ENCODE data around the gene RGMA. TPM values are rescaled to one million over a fixed set of nuclear protein-coding genes. Genes with fewer than 3 reads are reported as not detected.

RGMA gene
- total RNA-seq, 1 donor, result 6.1 TPM

DNA sequence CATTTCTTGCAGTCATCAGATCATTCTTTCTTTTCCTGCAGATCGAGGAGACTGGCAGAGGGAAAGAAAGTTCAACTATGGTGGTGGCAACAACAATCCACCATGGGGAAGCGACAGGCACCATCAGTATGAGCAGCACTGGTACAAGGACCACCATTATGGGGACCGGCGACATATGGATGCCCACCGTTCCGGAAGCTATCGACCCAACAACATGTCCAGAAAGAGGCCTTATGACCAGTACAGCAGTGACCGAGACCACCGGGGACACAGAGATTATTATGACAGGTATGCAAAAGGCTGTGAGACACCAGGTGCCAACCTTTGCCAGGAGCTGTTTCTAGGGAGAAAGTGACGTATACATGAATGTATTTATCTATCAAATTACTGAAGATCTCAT lies 69.0 kb downstream of the RGMA start:
- DNase-seq (ENCODE audit: low read depth), result no peak
- TF ChIP-seq, protein P1, sequence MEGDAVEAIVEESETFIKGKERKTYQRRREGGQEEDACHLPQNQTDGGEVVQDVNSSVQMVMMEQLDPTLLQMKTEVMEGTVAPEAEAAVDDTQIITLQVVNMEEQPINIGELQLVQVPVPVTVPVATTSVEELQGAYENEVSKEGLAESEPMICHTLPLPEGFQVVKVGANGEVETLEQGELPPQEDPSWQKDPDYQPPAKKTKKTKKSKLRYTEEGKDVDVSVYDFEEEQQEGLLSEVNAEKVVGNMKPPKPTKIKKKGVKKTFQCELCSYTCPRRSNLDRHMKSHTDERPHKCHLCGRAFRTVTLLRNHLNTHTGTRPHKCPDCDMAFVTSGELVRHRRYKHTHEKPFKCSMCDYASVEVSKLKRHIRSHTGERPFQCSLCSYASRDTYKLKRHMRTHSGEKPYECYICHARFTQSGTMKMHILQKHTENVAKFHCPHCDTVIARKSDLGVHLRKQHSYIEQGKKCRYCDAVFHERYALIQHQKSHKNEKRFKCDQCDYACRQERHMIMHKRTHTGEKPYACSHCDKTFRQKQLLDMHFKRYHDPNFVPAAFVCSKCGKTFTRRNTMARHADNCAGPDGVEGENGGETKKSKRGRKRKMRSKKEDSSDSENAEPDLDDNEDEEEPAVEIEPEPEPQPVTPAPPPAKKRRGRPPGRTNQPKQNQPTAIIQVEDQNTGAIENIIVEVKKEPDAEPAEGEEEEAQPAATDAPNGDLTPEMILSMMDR (IDR thresholded peaks at IDR 0.05; ENCODE audit: insufficient read depth, low read length), result no peak
- no peak overlapping the region for H3K4me3 ChIP-seq (ENCODE audit: low read depth, low read length)

- TF ChIP-seq, protein P1 (IDR thresholded peaks at IDR 0.05; ENCODE audit: insufficient read depth, low read length), result no peak
- DNase-seq (ENCODE audit: low read depth), result no peak
- H3K4me3 ChIP-seq (ENCODE audit: low read depth, low read length), result no peak overlapping the region
Observed at GRCh38 chr15:93019090-93019489, 69.9 kb downstream of the RGMA start.

DNA sequence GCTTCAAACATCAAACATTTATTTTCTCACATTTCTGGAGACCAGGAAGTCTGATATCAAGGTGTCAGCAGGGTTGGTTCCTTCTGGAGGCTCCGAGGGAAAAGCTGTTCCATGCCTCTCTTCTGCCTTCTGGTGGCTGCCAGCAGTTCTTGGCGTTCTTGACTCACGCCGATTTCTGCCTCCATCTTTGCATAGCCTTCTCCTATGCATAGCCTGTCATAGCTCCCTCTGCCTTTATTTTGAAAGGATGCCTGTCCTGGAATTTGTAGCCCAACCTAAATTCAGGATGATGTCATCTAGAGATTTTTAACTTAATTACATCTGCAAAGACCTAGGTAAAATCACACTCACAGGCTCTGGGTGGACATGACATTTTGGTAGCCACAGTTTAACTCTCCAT lies 70.4 kb downstream of the RGMA start:
- no peak overlapping the region for H3K4me3 ChIP-seq (ENCODE audit: low read depth, low read length)
- TF ChIP-seq, protein P1 (IDR thresholded peaks at IDR 0.05; ENCODE audit: insufficient read depth, low read length), result peak; percentile 24
- DNase-seq (ENCODE audit: low read depth), result peak; percentile 16

GRCh38 chr15:93017526-93017925 lies 71.5 kb downstream of the RGMA start:
- no peak overlapping the region for H3K4me3 ChIP-seq (ENCODE audit: low read depth, low read length)
- TF ChIP-seq, protein P1 (IDR thresholded peaks at IDR 0.05; ENCODE audit: insufficient read depth, low read length), result no peak
- DNase-seq (ENCODE audit: low read depth), result peak; percentile 86

GRCh38 chr15:93012786-93013185 lies 76.2 kb downstream of the RGMA start:
- no peak overlapping the region for H3K4me3 ChIP-seq (ENCODE audit: low read depth, low read length)
- no peak for DNase-seq (ENCODE audit: low read depth)
- TF ChIP-seq, protein P1 (IDR thresholded peaks at IDR 0.05; ENCODE audit: insufficient read depth, low read length), result no peak

GRCh38 chr15:93007994-93008393 lies 81.0 kb downstream of the RGMA start:
- DNase-seq (ENCODE audit: low read depth), result no peak
- TF ChIP-seq, protein P1 (IDR thresholded peaks at IDR 0.05; ENCODE audit: insufficient read depth, low read length), result no peak
- no peak overlapping the region for H3K4me3 ChIP-seq (ENCODE audit: low read depth, low read length)

- H3K4me3 ChIP-seq (ENCODE audit: low read depth, low read length), result no peak overlapping the region
- TF ChIP-seq, protein P1 (IDR thresholded peaks at IDR 0.05; ENCODE audit: insufficient read depth, low read length), result no peak
- DNase-seq (ENCODE audit: low read depth), result no peak
Observed at GRCh38 chr15:93005133-93005532, 83.9 kb downstream of the RGMA start.
